ENCODE measurements around the gene CALN1.

- TF ChIP-seq CTCF (IDR thresholded peaks at IDR 0.05) (no peak), POLR2A (IDR thresholded peaks at IDR 0.05) (no peak), POLR2AphosphoS5 (IDR thresholded peaks at IDR 0.05) (no peak)
Measured at GRCh38 chr7:71824006-71824760, 588.0 kb downstream of the CALN1 start.

Measured in prostate gland (tissue), 2 donors.